ENCODE measurements around the gene NR3C1. TPM values are rescaled to one million over a fixed set of nuclear protein-coding genes. Genes with fewer than 3 reads are reported as not detected.
A peak's percentile ranks its signal among the peaks of the same experiment; 100 is the strongest.

Gene NR3C1
- total and polyA plus RNA-seq, 2 of the 4 experiments (the other 2 are of a cell fraction), result 13.7 to 77.4 TPM

GRCh38 chr5:143315929-143316328, 87.6 kb downstream of the NR3C1 start:
- in situ Hi-C loops (cut with MboI; ENCODE audit: low sequenced_read_pairs), result no loop called here

More at GRCh38 chr5:143315929-143316328, 87.6 kb downstream of the NR3C1 start:
- ATAC-seq (ENCODE audit: low read depth) (no peak), DNase-seq (no peak)
- no peak overlapping the region for H4K5ac ChIP-seq (ENCODE audit: low read depth, low read length)
- BruUV-seq (replicated peaks), result no TSS peak
- H3K14ac ChIP-seq (replicated peaks; ENCODE audit: low read depth, low read length), result peak overlapping the region; percentile 1; the same call in 1 of the 2 replicates
- ChIA-PET POLR2A (ENCODE audit: unreplicated experiment) (no interaction called here), CTCF (no interaction called here)
- H3K18ac ChIP-seq (ENCODE audit: low read depth, low read length), result no peak overlapping the region
- peak overlapping the region; percentile 6; the same call in 1 of the 2 replicates for H3K4ac ChIP-seq (ENCODE audit: low read depth, low read length)
- H3K56ac ChIP-seq (ENCODE audit: extremely low read depth, insufficient read depth, low read length), result no peak overlapping the region
- H3K9me1 ChIP-seq (ENCODE audit: insufficient read depth, low read length), result peaks cover 6% of the 10 kb centered on the region
- 0 out of 4 replicates have a peak overlapping the region, but pooled peaks of 1 of the 2 experiments have one; percentile 13 for H4K8ac ChIP-seq (ENCODE audit: low read depth in 2 of 2, low read length in 2 of 2)
- intact Hi-C loops (cut with micrococcal nuclease), result no loop called here
- no peaks in the 10 kb centered on the region for H3K9me3 ChIP-seq (ENCODE audit: control insufficient read depth, insufficient read depth, low read length)
- no peak overlapping the region for H2AK9ac ChIP-seq (replicated peaks; ENCODE audit: low read depth, low read length, poor library complexity)
- no peak overlapping the region for H2AFZ ChIP-seq (replicated peaks; ENCODE audit: low read length, poor library complexity)
- peaks cover 33 to 67% of the 10 kb centered on the region in 2 experiments for H3K79me1 ChIP-seq (ENCODE audit: low read depth in 1 of 2, low read length in 2 of 2)
- H3K4me2 ChIP-seq (ENCODE audit: low read depth, low read length), result no peak overlapping the region
- peaks cover 22% of the 10 kb centered on the region for H3K4me1 ChIP-seq (ENCODE audit: control insufficient read depth, insufficient read depth, low read length)
- peak overlapping the region; percentile 37 for H2BK5ac ChIP-seq (ENCODE audit: low read depth, low read length, poor library complexity, severe bottlenecking)
- TF ChIP-seq RCOR1 (IDR thresholded peaks at IDR 0.05; ENCODE audit: insufficient replicate concordance, low read length), result no peak
- TF ChIP-seq NFE2L2 (IDR thresholded peaks at IDR 0.05; ENCODE audit: low read depth, low read length), result no peak
- TF ChIP-seq MAZ (IDR thresholded peaks at IDR 0.05; ENCODE audit: borderline replicate concordance, low read depth, low read length), result no peak
- no peak for TF ChIP-seq RFX5 (IDR thresholded peaks at IDR 0.05; ENCODE audit: low read depth, low read length)
- no peak for TF ChIP-seq MAFK (IDR thresholded peaks at IDR 0.05; ENCODE audit: low read depth, low read length)
- no peak for TF ChIP-seq CTCF (conservative IDR thresholded peaks at IDR 0.05; ENCODE audit: low read depth, low read length)
- no peak for TF ChIP-seq RAD21 (IDR thresholded peaks at IDR 0.05; ENCODE audit: low read length)
- no peak for TF ChIP-seq ELK1 (IDR thresholded peaks at IDR 0.05; ENCODE audit: borderline replicate concordance, low read depth, low read length)
- TF ChIP-seq BHLHE40 (IDR thresholded peaks at IDR 0.05; ENCODE audit: low read depth, low read length), result no peak
- no peak for TF ChIP-seq POLR2A (IDR thresholded peaks at IDR 0.05; ENCODE audit: low read depth, low read length)
- TF ChIP-seq CEBPB (IDR thresholded peaks at IDR 0.05; ENCODE audit: low read depth, low read length), result no peak
- no peak for TF ChIP-seq CHD1 (IDR thresholded peaks at IDR 0.05; ENCODE audit: low read depth, low read length)
- no peak for TF ChIP-seq USF2 (IDR thresholded peaks at IDR 0.05; ENCODE audit: low read depth, low read length)
- no peak for TF ChIP-seq SMC3 (IDR thresholded peaks at IDR 0.05; ENCODE audit: low read depth, low read length)
- TF ChIP-seq MXI1 (IDR thresholded peaks at IDR 0.05; ENCODE audit: borderline replicate concordance, low read depth, low read length), result no peak
- TF ChIP-seq FOS (IDR thresholded peaks at IDR 0.05; ENCODE audit: low read depth, low read length), result no peak
- H2BK15ac ChIP-seq (ENCODE audit: low read depth, low read length), result 0 out of 3 replicates have a peak overlapping the region, but pooled peaks have one; percentile 15
- H2BK20ac ChIP-seq (ENCODE audit: low read depth, low read length), result no peak overlapping the region; the same call in 1 of the 2 replicates
- H2AK5ac ChIP-seq (ENCODE audit: low read depth, low read length), result peak overlapping the region; percentile 68; the same call in 1 of the 2 replicates
- peaks cover 5% of the 10 kb centered on the region for H3K36me3 ChIP-seq (ENCODE audit: control insufficient read depth, insufficient read depth, low read length)
- no CpG with 5 or more reads among the region's 6 CpGs for WGBS, 2 experiments (ENCODE audit: extremely low coverage in 2 of 2, insufficient read length in 1 of 2)
- H3K27me3 ChIP-seq (ENCODE audit: control insufficient read depth, insufficient read depth, low read length), result no peaks in the 10 kb centered on the region
- no peak overlapping the region for H2BK120ac ChIP-seq (ENCODE audit: low read depth, low read length)
- H3K9ac ChIP-seq (ENCODE audit: low read depth, low read length), result no peak overlapping the region
- no peak overlapping the region for H3K27ac ChIP-seq (ENCODE audit: insufficient read depth, low read length)
- dilution Hi-C loops (cut with HindIII; ENCODE audit: low sequenced_read_pairs, unreplicated experiment), result no loop called here
- peaks cover 16% of the 10 kb centered on the region for H4K20me1 ChIP-seq (ENCODE audit: insufficient read depth, low read length)
- H3K23ac ChIP-seq (ENCODE audit: low read depth, low read length), result peak overlapping the region; percentile 13; the same call in 1 of the 2 replicates
- H4K91ac ChIP-seq (ENCODE audit: insufficient read depth, low read depth, low read length), result no peak overlapping the region
- H3K4me3 ChIP-seq (ENCODE audit: insufficient read depth, low read depth, low read length), result no peak overlapping the region
